ENCODE data around the gene BMP8A. TPM values are rescaled to one million over a fixed set of nuclear protein-coding genes. Genes with fewer than 3 reads are reported as not detected.

Gene BMP8A
- total RNA-seq, 1 experiment from 2014 or later: 4.1 TPM

GRCh38 chr1:39478126-39478915 lies 13.1 kb upstream of the BMP8A start:
- POLR2A ChIA-PET: no interaction called here

More at GRCh38 chr1:39478126-39478915, 13.1 kb upstream of the BMP8A start:
- H3K9me3 ChIP-seq (ENCODE audit: control insufficient read depth in 1 of 2, insufficient read depth in 1 of 2, low read depth in 1 of 2, low read length in 2 of 2): no peaks in the 10 kb centered on the region
- no peak for DNase-seq (ENCODE audit: low read depth, low spot score)
- CTCF ChIA-PET: no interaction called here
- no peak overlapping the region for H3K4me2 ChIP-seq (ENCODE audit: low read length)
- H2AFZ ChIP-seq (ENCODE audit: low read depth, low read length, poor library complexity, severe bottlenecking): no peak overlapping the region
- no peaks in the 10 kb centered on the region for H3K4me1 ChIP-seq (ENCODE audit: control insufficient read depth in 1 of 2, insufficient read depth in 2 of 2, low read length in 2 of 2)
- no peaks in the 10 kb centered on the region for H3K9me2 ChIP-seq (ENCODE audit: insufficient read depth)
- H4K20me1 ChIP-seq (ENCODE audit: insufficient read depth): no peaks in the 10 kb centered on the region
- RAD21 ChIA-PET (ENCODE audit: low non-redundant PET in 1 of 2, low total read pairs in 2 of 2, uncharacterized antibody in 2 of 2, unreplicated experiment in 2 of 2): interaction anchor here in 1 of 2 experiments (0.7 kb wide), 1 partner anchor 303 kb away, joined by 5 read pairs; no protein-coding TSS in a partner anchor
- H3K4me3 ChIP-seq (replicated peaks in 1 of 2; ENCODE audit: low read depth in 1 of 2, low read length in 2 of 2): no peak overlapping the region
- intact Hi-C loops (cut with micrococcal nuclease): no loop called here
- H3K79me2 ChIP-seq (ENCODE audit: insufficient read depth, low read length): no peaks in the 10 kb centered on the region
- H3K27ac ChIP-seq (ENCODE audit: low read depth, low read length): no peak overlapping the region
- H3K9ac ChIP-seq (ENCODE audit: low read length): no peak overlapping the region
- H3K36me3 ChIP-seq (ENCODE audit: control insufficient read depth in 1 of 2, insufficient read depth in 2 of 2, low read length in 2 of 2): peaks cover 10 to 13% of the 10 kb centered on the region in 2 experiments; a peak in 3 of 4 replicates
- no peak for ATAC-seq
- H3K27me3 ChIP-seq (ENCODE audit: insufficient read depth, low read length): no peaks in the 10 kb centered on the region
- BruUV-seq (replicated peaks): no TSS peak
- TF ChIP-seq POLR2A (IDR thresholded peaks at IDR 0.05; ENCODE audit: borderline replicate concordance, extremely low read depth, insufficient read depth, insufficient read length): no peak
- TF ChIP-seq, protein P1, sequence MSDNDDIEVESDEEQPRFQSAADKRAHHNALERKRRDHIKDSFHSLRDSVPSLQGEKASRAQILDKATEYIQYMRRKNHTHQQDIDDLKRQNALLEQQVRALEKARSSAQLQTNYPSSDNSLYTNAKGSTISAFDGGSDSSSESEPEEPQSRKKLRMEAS (IDR thresholded peaks at IDR 0.05): no peak
- no peak for TF ChIP-seq CTCF (IDR thresholded peaks at IDR 0.05 in 2 of 3, conservative IDR thresholded peaks at IDR 0.05 in 1 of 3; ENCODE audit: borderline replicate concordance in 1 of 3, insufficient read depth in 1 of 3, low read depth in 2 of 3, low read length in 2 of 3)
- TF ChIP-seq SRF (IDR thresholded peaks at IDR 0.05; ENCODE audit: low read depth): no peak
- TF ChIP-seq EZH2phosphoT487 (IDR thresholded peaks at IDR 0.05; ENCODE audit: borderline replicate concordance): no peak
- TF ChIP-seq ZBTB33 (IDR thresholded peaks at IDR 0.05; ENCODE audit: extremely low read depth, insufficient replicate concordance, low read length): no peak
- no peak for TF ChIP-seq JUND (IDR thresholded peaks at IDR 0.05)
- no peak for TF ChIP-seq FOSL1 (IDR thresholded peaks at IDR 0.05; ENCODE audit: low read depth)
- no peak for TF ChIP-seq SP1 (IDR thresholded peaks at IDR 0.05; ENCODE audit: low read depth)
- TF ChIP-seq CEBPB (IDR thresholded peaks at IDR 0.05; ENCODE audit: low read depth): no peak

Data from HCT116 (cell line).